ENCODE data around the gene SCN2A.

SCN2A gene

DNA sequence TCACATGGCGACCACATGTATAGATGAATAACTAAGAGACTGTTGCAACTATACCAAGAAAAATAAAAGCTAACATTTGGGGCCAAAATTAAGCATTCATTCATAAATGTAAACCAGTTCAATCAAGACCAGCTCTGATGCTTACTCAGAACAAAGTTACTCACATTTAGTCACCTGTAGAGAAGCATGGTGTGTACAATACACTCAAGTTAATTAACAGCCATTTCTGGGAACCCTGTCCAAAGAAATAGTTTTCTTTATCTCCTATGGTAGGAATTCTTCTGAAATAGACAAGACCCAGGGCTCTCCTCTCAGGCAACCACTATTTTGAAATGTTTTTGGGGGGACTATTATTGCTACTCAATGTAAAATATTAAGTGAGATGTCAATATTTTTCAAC, 37.0 kb upstream of the SCN2A start:
- TF ChIP-seq ZNF274 (IDR thresholded peaks at IDR 0.05; ENCODE audit: low read depth, low read length) (no peak), YY1 (IDR thresholded peaks at IDR 0.05; ENCODE audit: insufficient read depth, insufficient read length) (no peak), SUZ12 (IDR thresholded peaks at IDR 0.05; ENCODE audit: extremely low read depth, insufficient read depth, insufficient read length) (no peak)

DNA sequence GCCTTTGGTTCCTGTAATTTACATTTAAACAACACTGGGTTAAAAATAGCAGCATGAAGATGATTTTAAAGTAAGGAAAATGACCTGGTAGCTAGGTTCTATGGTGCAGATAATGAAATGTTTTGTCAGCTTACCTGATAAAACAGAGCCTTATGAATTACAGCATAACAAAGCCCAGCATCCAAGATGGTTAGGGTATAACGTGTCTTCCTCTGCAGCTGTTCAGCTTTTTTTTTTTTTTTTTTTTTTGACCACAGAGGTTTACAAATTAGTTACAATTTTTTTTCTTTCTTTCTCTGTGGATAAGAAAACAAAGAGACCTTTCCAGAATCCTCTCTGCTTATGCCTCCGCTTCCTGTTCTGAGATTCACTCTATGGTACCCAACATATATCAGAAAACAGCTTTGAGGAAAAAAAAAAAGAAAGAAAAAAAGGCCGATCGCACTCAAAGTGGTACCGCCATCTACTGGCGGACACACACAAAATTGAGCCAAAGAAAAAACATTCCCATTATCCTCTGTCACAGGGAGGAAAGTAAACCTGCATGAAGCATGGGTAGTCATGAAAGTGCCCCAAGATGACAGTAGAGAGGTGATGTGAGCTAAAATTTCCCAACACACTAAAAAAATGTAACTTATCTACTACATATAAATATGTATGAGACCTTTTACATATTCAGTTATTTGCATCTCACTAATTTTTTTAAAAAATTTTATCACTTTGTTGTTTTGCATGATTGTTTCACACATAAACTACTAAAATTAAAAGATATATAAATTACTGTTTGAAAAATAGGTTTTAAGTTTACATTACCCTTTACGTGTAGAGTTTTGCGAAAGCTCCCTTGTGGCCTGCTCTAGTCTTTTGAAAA, 35.3 kb upstream of the SCN2A start, which contains the start of gene SCN3A:
TSS of gene SCN3A (minus strand) at position 362 of the 871 bp plus-strand sequence. CDS start 27,656 bp downstream, outside the sequence.
- H3K9me3 ChIP-seq (ENCODE audit: insufficient read depth, low read length), result no peaks in the 10 kb centered on the region
- TF ChIP-seq ZNF274 (IDR thresholded peaks at IDR 0.05; ENCODE audit: low read depth, low read length), result no peak
- H3K4me1 ChIP-seq (ENCODE audit: insufficient read depth, insufficient read length), result no peaks in the 10 kb centered on the region
- peak; percentile 61 for DNase-seq (ENCODE audit: low read depth, low spot score)
- no peak within 1 kb of the TSS for H3K9ac ChIP-seq (ENCODE audit: insufficient read length, low read depth)
- no peaks in the 10 kb centered on the region for H3K36me3 ChIP-seq (ENCODE audit: insufficient read depth, insufficient read length, low read length)
- H3K27me3 ChIP-seq (ENCODE audit: insufficient read depth, insufficient read length), result no peaks in the 10 kb centered on the region
- H3K4me3 ChIP-seq (ENCODE audit: insufficient read length, low read depth), result no peak within 1 kb of the TSS

More for the DNA sequence above, 37.0 kb upstream of the SCN2A start:
- Histone ChIP-seq H3K9me3 (ENCODE audit: insufficient read depth, low read length) (no peaks in the 10 kb centered on the region), H3K9ac (ENCODE audit: insufficient read length, low read depth) (no peak overlapping the region), H3K4me3 (ENCODE audit: insufficient read length, low read depth) (no peak overlapping the region), H3K4me1 (ENCODE audit: insufficient read depth, insufficient read length) (no peaks in the 10 kb centered on the region), H3K36me3 (ENCODE audit: insufficient read depth, insufficient read length, low read length) (no peaks in the 10 kb centered on the region), H3K27me3 (ENCODE audit: insufficient read depth, insufficient read length) (no peaks in the 10 kb centered on the region)
- DNase-seq (ENCODE audit: low read depth, low spot score), result no peak

DNA sequence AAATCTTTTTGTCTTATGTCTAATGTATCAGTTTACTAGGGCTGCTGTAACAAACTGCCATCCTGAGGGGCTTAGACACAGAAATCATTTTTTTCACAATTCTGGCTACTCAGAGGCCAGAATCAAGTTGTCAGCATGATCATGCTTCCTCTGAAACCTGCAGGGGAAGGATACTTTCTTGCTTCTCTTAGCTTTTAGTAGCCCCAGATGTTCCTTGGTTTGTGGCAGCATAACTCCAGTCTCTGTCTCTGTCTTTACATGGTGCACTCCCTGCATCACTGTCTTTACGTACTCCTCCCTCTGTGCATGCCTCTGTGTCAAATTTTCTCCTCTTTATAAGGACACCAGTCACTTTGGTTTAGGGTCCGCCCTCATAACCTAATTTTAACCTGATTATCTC, 33.3 kb upstream of the SCN2A start:
- Histone ChIP-seq H3K4me1 (ENCODE audit: insufficient read depth, insufficient read length) (no peaks in the 10 kb centered on the region), H3K27me3 (ENCODE audit: insufficient read depth, insufficient read length) (no peaks in the 10 kb centered on the region), H3K4me3 (ENCODE audit: insufficient read length, low read depth) (no peak overlapping the region), H3K9ac (ENCODE audit: insufficient read length, low read depth) (no peak overlapping the region), H3K36me3 (ENCODE audit: insufficient read depth, insufficient read length, low read length) (no peaks in the 10 kb centered on the region), H3K9me3 (ENCODE audit: insufficient read depth, low read length) (no peaks in the 10 kb centered on the region)
- DNase-seq (ENCODE audit: low read depth, low spot score), result no peak
- no peak for TF ChIP-seq ZNF274 (IDR thresholded peaks at IDR 0.05; ENCODE audit: low read depth, low read length)
- TF ChIP-seq SUZ12 (IDR thresholded peaks at IDR 0.05; ENCODE audit: extremely low read depth, insufficient read depth, insufficient read length), result no peak
- no peak for TF ChIP-seq YY1 (IDR thresholded peaks at IDR 0.05; ENCODE audit: insufficient read depth, insufficient read length)

DNA sequence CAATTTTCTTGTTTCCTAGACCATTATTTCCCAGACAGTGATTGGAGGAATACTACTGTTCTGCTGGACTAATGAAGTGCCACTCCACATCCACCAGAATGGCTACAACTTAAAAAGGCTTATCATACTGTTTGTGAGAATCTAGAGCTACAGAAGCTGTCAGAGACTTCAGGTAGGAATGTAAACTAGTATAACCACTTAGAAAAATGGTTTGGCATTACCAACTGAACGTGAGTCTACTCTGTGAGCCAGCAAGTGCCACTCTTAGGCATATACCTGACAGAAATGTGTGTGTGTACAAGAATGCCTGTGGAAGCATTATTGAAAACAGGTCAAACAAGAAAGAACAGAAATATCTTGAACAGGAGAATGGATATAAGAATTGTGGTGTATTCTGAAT, 31.1 kb upstream of the SCN2A start:
- no peaks in the 10 kb centered on the region for H3K27me3 ChIP-seq (ENCODE audit: insufficient read depth, insufficient read length)
- H3K9ac ChIP-seq (ENCODE audit: insufficient read length, low read depth), result no peak overlapping the region
- no peaks in the 10 kb centered on the region for H3K4me1 ChIP-seq (ENCODE audit: insufficient read depth, insufficient read length)
- no peak overlapping the region for H3K4me3 ChIP-seq (ENCODE audit: insufficient read length, low read depth)
- no peaks in the 10 kb centered on the region for H3K36me3 ChIP-seq (ENCODE audit: insufficient read depth, insufficient read length, low read length)
- no peak for DNase-seq (ENCODE audit: low read depth, low spot score)
- H3K9me3 ChIP-seq (ENCODE audit: insufficient read depth, low read length), result no peaks in the 10 kb centered on the region
- TF ChIP-seq YY1 (IDR thresholded peaks at IDR 0.05; ENCODE audit: insufficient read depth, insufficient read length) (no peak), ZNF274 (IDR thresholded peaks at IDR 0.05; ENCODE audit: low read depth, low read length) (no peak), SUZ12 (IDR thresholded peaks at IDR 0.05; ENCODE audit: extremely low read depth, insufficient read depth, insufficient read length) (no peak)

DNA sequence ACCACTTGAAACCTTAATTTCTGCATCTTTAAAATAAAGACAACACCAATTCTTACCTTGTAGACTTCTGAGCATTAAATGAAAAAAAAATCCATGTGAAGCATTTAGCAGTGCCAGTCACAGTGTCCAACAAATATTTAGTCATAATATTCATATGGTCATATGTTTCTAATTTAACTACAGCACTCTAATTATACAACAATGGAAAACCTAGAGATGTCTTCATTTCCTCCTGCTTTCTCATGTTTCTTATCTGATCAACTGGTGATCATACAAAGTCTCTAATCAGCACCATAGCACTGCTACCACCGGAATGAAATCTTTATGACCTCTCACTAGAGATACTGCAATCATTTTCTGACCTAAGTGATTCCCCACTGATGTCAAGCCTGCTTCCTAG, 25.1 kb upstream of the SCN2A start:
- Histone ChIP-seq H3K9ac (ENCODE audit: insufficient read length, low read depth) (no peak overlapping the region), H3K4me1 (ENCODE audit: insufficient read depth, insufficient read length) (no peaks in the 10 kb centered on the region), H3K9me3 (ENCODE audit: insufficient read depth, low read length) (no peaks in the 10 kb centered on the region), H3K27me3 (ENCODE audit: insufficient read depth, insufficient read length) (no peaks in the 10 kb centered on the region), H3K4me3 (ENCODE audit: insufficient read length, low read depth) (no peak overlapping the region), H3K36me3 (ENCODE audit: insufficient read depth, insufficient read length, low read length) (no peaks in the 10 kb centered on the region)
- TF ChIP-seq ZNF274 (IDR thresholded peaks at IDR 0.05; ENCODE audit: low read depth, low read length) (no peak), YY1 (IDR thresholded peaks at IDR 0.05; ENCODE audit: insufficient read depth, insufficient read length) (no peak), SUZ12 (IDR thresholded peaks at IDR 0.05; ENCODE audit: extremely low read depth, insufficient read depth, insufficient read length) (no peak)
- DNase-seq (ENCODE audit: low read depth, low spot score), result no peak

DNA sequence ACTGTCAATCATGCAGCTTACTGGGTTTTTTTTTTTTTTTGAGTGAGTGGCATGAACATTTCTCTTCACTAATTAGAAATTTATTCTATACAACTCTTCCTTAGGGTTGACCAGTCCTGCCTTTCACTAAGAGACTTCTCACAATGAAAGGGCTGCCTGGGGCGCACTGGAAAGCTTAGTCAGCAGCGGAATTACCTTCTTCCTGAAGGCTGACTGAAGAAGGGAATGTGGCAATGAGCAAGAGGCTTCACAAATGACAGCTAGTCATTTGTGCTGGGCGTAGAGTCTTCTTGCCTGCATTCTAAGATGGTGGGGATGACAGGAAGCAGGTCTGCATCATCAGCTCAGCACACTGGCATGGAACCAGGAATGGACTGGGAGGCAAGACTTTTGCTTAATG, 19.7 kb upstream of the SCN2A start:
- no peaks in the 10 kb centered on the region for H3K4me1 ChIP-seq (ENCODE audit: insufficient read depth, insufficient read length)
- no peak overlapping the region for H3K4me3 ChIP-seq (ENCODE audit: insufficient read length, low read depth)
- H3K9ac ChIP-seq (ENCODE audit: insufficient read length, low read depth), result no peak overlapping the region
- no peaks in the 10 kb centered on the region for H3K36me3 ChIP-seq (ENCODE audit: insufficient read depth, insufficient read length, low read length)
- no peak for DNase-seq (ENCODE audit: low read depth, low spot score)
- H3K9me3 ChIP-seq (ENCODE audit: insufficient read depth, low read length), result no peaks in the 10 kb centered on the region
- H3K27me3 ChIP-seq (ENCODE audit: insufficient read depth, insufficient read length), result no peaks in the 10 kb centered on the region
- TF ChIP-seq YY1 (IDR thresholded peaks at IDR 0.05; ENCODE audit: insufficient read depth, insufficient read length), result no peak
- TF ChIP-seq SUZ12 (IDR thresholded peaks at IDR 0.05; ENCODE audit: extremely low read depth, insufficient read depth, insufficient read length), result no peak
- no peak for TF ChIP-seq ZNF274 (IDR thresholded peaks at IDR 0.05; ENCODE audit: low read depth, low read length)

DNA sequence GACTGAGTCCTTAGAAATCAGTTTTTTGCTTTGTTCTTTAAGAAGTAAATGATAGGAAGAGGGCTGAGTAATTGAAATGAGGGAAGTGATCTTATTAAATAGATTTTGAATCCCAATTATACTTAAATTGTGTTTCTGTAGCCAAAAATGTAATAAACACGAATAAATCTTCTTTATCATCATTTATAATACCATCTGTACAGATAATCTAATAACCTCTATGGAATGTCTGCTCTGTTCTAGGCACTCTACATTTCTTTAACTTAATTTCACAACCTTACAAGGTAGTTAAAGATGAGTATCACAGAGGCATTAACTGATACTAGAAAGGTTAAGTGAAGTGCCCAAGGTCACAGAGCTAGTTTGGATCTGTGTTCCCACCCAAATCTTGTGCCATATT, 14.3 kb upstream of the SCN2A start:
- H3K4me3 ChIP-seq (ENCODE audit: insufficient read length, low read depth), result no peak overlapping the region
- H3K27me3 ChIP-seq (ENCODE audit: insufficient read depth, insufficient read length), result no peaks in the 10 kb centered on the region
- H3K9ac ChIP-seq (ENCODE audit: insufficient read length, low read depth), result no peak overlapping the region
- DNase-seq (ENCODE audit: low read depth, low spot score), result no peak
- H3K4me1 ChIP-seq (ENCODE audit: insufficient read depth, insufficient read length), result no peaks in the 10 kb centered on the region
- no peak for TF ChIP-seq YY1 (IDR thresholded peaks at IDR 0.05; ENCODE audit: insufficient read depth, insufficient read length)
- no peak for TF ChIP-seq SUZ12 (IDR thresholded peaks at IDR 0.05; ENCODE audit: extremely low read depth, insufficient read depth, insufficient read length)
- no peak for TF ChIP-seq ZNF274 (IDR thresholded peaks at IDR 0.05; ENCODE audit: low read depth, low read length)
- H3K36me3 ChIP-seq (ENCODE audit: insufficient read depth, insufficient read length, low read length), result no peaks in the 10 kb centered on the region
- no peaks in the 10 kb centered on the region for H3K9me3 ChIP-seq (ENCODE audit: insufficient read depth, low read length)
